Suprapubic skin (tissue), 4 donors: ENCODE data around the gene CAD.

Source experiments
- CTCF ChIP-seq, 2 donors: fragments of 200-600 bp in 1 of 2; fragments of 450-650 bp in 1 of 2; sonication (generic) in 1 of 2; IDR thresholded peaks; one replicate each; pipeline ENCODE4 v1.5.1; 2016 to 2019; ENCODE audit warnings: antibody characterized with exemption in 2 of 2, mild to moderate bottlenecking in 1 of 2, moderate library complexity in 1 of 2
- EP300 ChIP-seq: sonication (generic); formaldehyde crosslinking; IDR thresholded peaks from one replicate; pipeline ENCODE4 v1.6.1; 2017; ENCODE audit warnings: antibody characterized with exemption
- POLR2A ChIP-seq, 2 donors: fragments of 450-650 bp; IDR thresholded peaks; one replicate each; pipeline ENCODE4 v1.6.1; 2017; ENCODE audit warnings: antibody characterized with exemption in 2 of 2, mild to moderate bottlenecking in 2 of 2, moderate library complexity in 2 of 2
- POLR2AphosphoS5 ChIP-seq, 3 donors: sonication (generic); formaldehyde crosslinking; IDR thresholded peaks; one replicate each; pipeline ENCODE4 v1.6.1; 2017; ENCODE audit warnings: antibody characterized with exemption in 3 of 3

- TF ChIP-seq POLR2AphosphoS5 (IDR thresholded peaks at IDR 0.05) = no peak
- TF ChIP-seq CTCF (IDR thresholded peaks at IDR 0.05) = no peak
- TF ChIP-seq POLR2A (IDR thresholded peaks at IDR 0.05) = no peak
- TF ChIP-seq EP300 = no peak
Observed at GRCh38 chr2:27265536-27265870, 48.3 kb downstream of the CAD start.
